Measurements from ENCODE around the gene PTPN5.

GRCh38 chr11:18780329-18780728, 11.3 kb downstream of the PTPN5 start:
- no peak for TF ChIP-seq ZNF274 (IDR thresholded peaks at IDR 0.05; ENCODE audit: low read depth, low read length)
- TF ChIP-seq YY1 (IDR thresholded peaks at IDR 0.05; ENCODE audit: insufficient read depth, insufficient read length), result no peak

All from NT2/D1 (cell line).